Cardiac fibroblast (primary cell): ENCODE measurements around the gene ZCWPW1.
A peak's percentile ranks its signal among the peaks of the same experiment; 100 is the strongest.

ENCODE experiments used
- DNase-seq, 2 donors: peaks; one replicate each; pipeline versions ENCODE4 v3.0.0 to v3.0.0-alpha.2; 2010; ENCODE audit warnings: low read depth in 2 of 2
- H3K4me3 ChIP-seq, 2 donors: replicated peaks in 1 of 2; 1 replicate in 1 of 2; 2 replicates in 1 of 2; pipeline ENCODE4 v1.5.1; 2011; ENCODE audit warnings: low read depth in 2 of 2, low read length in 2 of 2, mild to moderate bottlenecking in 2 of 2, moderate library complexity in 1 of 2
- TF ChIP-seq, protein P1 (sequence below): IDR thresholded peaks from one replicate; pipeline ENCODE4 v1.5.1; 2011; ENCODE audit warnings: low read depth, mild to moderate bottlenecking, low read length, inconsistent platforms

Gene ZCWPW1

GRCh38 chr7:100372256-100372655, 56.2 kb downstream of the ZCWPW1 start:
- DNase-seq, result peak; percentile 74 to 85
- TF ChIP-seq, protein P1, sequence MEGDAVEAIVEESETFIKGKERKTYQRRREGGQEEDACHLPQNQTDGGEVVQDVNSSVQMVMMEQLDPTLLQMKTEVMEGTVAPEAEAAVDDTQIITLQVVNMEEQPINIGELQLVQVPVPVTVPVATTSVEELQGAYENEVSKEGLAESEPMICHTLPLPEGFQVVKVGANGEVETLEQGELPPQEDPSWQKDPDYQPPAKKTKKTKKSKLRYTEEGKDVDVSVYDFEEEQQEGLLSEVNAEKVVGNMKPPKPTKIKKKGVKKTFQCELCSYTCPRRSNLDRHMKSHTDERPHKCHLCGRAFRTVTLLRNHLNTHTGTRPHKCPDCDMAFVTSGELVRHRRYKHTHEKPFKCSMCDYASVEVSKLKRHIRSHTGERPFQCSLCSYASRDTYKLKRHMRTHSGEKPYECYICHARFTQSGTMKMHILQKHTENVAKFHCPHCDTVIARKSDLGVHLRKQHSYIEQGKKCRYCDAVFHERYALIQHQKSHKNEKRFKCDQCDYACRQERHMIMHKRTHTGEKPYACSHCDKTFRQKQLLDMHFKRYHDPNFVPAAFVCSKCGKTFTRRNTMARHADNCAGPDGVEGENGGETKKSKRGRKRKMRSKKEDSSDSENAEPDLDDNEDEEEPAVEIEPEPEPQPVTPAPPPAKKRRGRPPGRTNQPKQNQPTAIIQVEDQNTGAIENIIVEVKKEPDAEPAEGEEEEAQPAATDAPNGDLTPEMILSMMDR, result no peak
- H3K4me3 ChIP-seq, result no peak overlapping the region

DNA sequence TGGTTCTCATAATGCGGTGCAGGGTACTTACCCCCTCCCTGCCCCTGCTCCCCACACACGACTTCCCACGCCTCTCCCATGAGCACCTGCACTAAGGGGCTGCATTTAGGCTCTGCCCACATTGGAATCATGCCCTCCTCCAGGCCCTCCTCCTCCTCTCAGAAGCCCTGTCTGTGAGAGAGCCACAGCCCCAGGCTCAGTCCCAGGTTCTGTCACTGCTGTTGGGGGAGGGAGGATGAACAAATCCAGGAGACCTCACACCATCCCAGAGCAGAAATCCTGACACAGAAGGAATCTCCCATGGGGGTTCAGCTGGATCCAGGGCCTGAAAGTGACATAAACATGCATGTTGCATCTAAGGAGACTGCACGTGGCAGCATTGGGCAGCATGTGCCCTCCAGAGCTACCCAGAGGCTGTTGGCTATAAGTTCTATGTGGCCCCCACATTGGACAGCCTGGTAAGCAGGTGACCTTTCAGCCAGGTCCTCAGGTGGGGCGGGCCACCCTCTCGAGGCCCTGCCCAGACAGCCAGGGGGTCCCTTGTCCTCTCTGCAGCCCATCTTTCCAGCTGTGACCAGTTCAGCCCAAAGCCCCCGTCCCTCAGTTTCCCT, 56.8 kb downstream of the ZCWPW1 start:
- H3K4me3 ChIP-seq, result no peak overlapping the region
- DNase-seq, result no peak
- TF ChIP-seq, protein P1, result no peak

GRCh38 chr7:100370746-100371145, 57.8 kb downstream of the ZCWPW1 start:
- H3K4me3 ChIP-seq, result no peak overlapping the region
- TF ChIP-seq, protein P1, result no peak
- no peak for DNase-seq

GRCh38 chr7:100370303-100370702, 58.2 kb downstream of the ZCWPW1 start:
- H3K4me3 ChIP-seq, result no peak overlapping the region
- TF ChIP-seq, protein P1, result no peak
- no peak for DNase-seq

- no peak overlapping the region for H3K4me3 ChIP-seq
- no peak for DNase-seq
- TF ChIP-seq, protein P1, result no peak
Measured at GRCh38 chr7:100369105-100369504, 59.4 kb downstream of the ZCWPW1 start.

DNA sequence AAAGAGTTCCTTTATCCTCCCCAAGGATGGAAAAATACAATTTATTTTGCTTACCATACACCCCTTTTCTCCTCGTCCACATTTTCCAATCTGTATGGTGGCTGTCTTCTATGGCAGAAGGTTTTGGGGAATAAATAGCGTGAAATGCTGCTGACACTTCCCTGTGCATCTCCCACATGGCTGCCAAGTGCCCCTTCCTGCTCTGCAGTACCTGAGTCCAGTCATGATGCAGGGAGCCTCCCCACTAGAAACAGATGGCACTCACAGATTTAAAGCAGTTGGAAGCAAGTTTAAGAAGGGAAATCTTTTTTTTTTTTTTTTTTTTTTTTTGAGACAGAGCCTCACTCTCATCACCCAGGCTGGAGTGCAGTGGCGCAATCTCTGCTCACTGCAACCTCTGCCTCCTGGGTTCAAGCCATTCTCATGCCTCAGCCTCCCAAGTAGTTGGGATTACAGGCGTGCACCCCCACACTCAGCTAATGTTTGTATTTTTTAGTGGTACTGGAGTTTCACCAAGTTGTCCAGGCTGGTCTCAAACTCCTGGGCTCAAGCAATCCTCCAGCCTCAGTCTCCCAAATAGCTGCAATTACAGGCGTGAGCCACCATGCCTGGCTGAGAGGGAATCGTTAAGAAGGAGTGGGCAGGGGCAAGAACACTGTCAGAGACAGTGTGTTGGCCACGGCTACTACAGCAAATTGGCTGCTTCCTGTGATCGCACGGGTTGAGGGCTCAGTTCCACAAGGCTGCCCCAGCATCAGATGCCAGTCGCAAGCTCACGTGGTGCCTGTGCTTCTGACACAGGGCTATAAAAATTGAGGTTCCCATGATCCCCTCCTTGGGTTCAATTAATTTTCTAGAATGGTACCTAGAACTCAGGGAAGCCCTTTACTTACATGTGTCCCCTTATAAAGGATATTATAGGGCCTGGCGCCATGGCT, 60.6 kb downstream of the ZCWPW1 start:
- no peak overlapping the region for H3K4me3 ChIP-seq
- TF ChIP-seq, protein P1, result no peak
- no peak for DNase-seq
